Measurements from ENCODE around the gene CUX1. TPM values are rescaled to one million over a fixed set of nuclear protein-coding genes. Genes with fewer than 3 reads are reported as not detected.

The CUX1 gene
- total RNA-seq, 1 donor from 2014 or later = 156 TPM

GRCh38 chr7:102234801-102235550, 417.6 kb downstream of the CUX1 start:
- intact Hi-C loops (cut with DNase I) = loop anchor here (10.0 kb wide), 2 partner anchors 490 to 550 kb away; no protein-coding TSS in a partner anchor
- DNase-seq (ENCODE audit: low spot score) (no peak), ATAC-seq (no peak)

GRCh38 chr7:102236102-102236501, 418.7 kb downstream of the CUX1 start:
- ATAC-seq (peak; percentile 54), DNase-seq (ENCODE audit: low spot score) (no peak)
- intact Hi-C loops (cut with DNase I) = loop anchor here (10.0 kb wide), 2 partner anchors 491 to 551 kb away; no protein-coding TSS in a partner anchor

GRCh38 chr7:102236592-102237287, 419.3 kb downstream of the CUX1 start:
- DNase-seq (ENCODE audit: low spot score) = peak; percentile 79
- intact Hi-C loops (cut with DNase I) = loop anchor here (10.0 kb wide), 2 partner anchors 492 to 552 kb away; no protein-coding TSS in a partner anchor
- ATAC-seq = peak; percentile 90

GRCh38 chr7:102239206-102239820, 421.9 kb downstream of the CUX1 start:
- intact Hi-C loops (cut with DNase I) = loop anchor here (10.0 kb wide), 2 partner anchors 495 to 555 kb away; no protein-coding TSS in a partner anchor
- no peak for ATAC-seq
- DNase-seq (ENCODE audit: low spot score) = no peak

GRCh38 chr7:102241431-102241830, 424.0 kb downstream of the CUX1 start:
- intact Hi-C loops (cut with DNase I) = no loop called here
- ATAC-seq (no peak), DNase-seq (ENCODE audit: low spot score) (no peak)

- intact Hi-C loops (cut with DNase I) = no loop called here
- DNase-seq (ENCODE audit: low spot score) (no peak), ATAC-seq (no peak)
These were observed 427.2 kb downstream of the CUX1 start for GRCh38 chr7:102244601-102245000.

GRCh38 chr7:102248081-102248455, 430.6 kb downstream of the CUX1 start:
- DNase-seq (ENCODE audit: low spot score) (no peak), ATAC-seq (no peak)
- intact Hi-C loops (cut with DNase I) = no loop called here

GRCh38 chr7:102248456-102249395, 431.3 kb downstream of the CUX1 start:
- DNase-seq (ENCODE audit: low spot score) (no peak), ATAC-seq (no peak)
- intact Hi-C loops (cut with DNase I) = no loop called here

- DNase-seq (ENCODE audit: low spot score) = no peak
- ATAC-seq = no peak
- intact Hi-C loops (cut with DNase I) = no loop called here
These were observed 434.3 kb downstream of the CUX1 start for GRCh38 chr7:102251531-102252365.

GRCh38 chr7:102252366-102252982, 435.0 kb downstream of the CUX1 start:
- ATAC-seq = no peak
- DNase-seq (ENCODE audit: low spot score) = no peak
- intact Hi-C loops (cut with DNase I) = no loop called here

- no peak for DNase-seq (ENCODE audit: low spot score)
- ATAC-seq = no peak
- intact Hi-C loops (cut with DNase I) = no loop called here
These were observed 435.9 kb downstream of the CUX1 start for GRCh38 chr7:102253066-102253972.

GRCh38 chr7:102253973-102254370, 436.5 kb downstream of the CUX1 start:
- intact Hi-C loops (cut with DNase I) = no loop called here
- ATAC-seq (no peak), DNase-seq (ENCODE audit: low spot score) (no peak)

GRCh38 chr7:102254521-102254920, 437.1 kb downstream of the CUX1 start:
- no peak for ATAC-seq
- intact Hi-C loops (cut with DNase I) = no loop called here
- DNase-seq (ENCODE audit: low spot score) = no peak

GRCh38 chr7:102255501-102255900, 438.1 kb downstream of the CUX1 start:
- DNase-seq (ENCODE audit: low spot score) (no peak), ATAC-seq (no peak)
- intact Hi-C loops (cut with DNase I) = no loop called here

GRCh38 chr7:102255916-102256315, 438.5 kb downstream of the CUX1 start:
- DNase-seq (ENCODE audit: low spot score) (no peak), ATAC-seq (no peak)
- intact Hi-C loops (cut with DNase I) = no loop called here

GRCh38 chr7:102258073-102258748, 440.8 kb downstream of the CUX1 start:
- intact Hi-C loops (cut with DNase I) = no loop called here
- DNase-seq (ENCODE audit: low spot score) = no peak
- no peak for ATAC-seq

Measured in sciatic nerve (tissue), 2 donors.